Inflammatory macrophage treated with lipopolysaccharide for 1 hour (primary cell): ENCODE measurements around the gene POLR3C.

Source experiments
- DNase-seq, 2 donors: peaks; one replicate each; pipeline ENCODE4 v3.0.0-alpha.2; 2020 to 2022

Gene POLR3C

DNA sequence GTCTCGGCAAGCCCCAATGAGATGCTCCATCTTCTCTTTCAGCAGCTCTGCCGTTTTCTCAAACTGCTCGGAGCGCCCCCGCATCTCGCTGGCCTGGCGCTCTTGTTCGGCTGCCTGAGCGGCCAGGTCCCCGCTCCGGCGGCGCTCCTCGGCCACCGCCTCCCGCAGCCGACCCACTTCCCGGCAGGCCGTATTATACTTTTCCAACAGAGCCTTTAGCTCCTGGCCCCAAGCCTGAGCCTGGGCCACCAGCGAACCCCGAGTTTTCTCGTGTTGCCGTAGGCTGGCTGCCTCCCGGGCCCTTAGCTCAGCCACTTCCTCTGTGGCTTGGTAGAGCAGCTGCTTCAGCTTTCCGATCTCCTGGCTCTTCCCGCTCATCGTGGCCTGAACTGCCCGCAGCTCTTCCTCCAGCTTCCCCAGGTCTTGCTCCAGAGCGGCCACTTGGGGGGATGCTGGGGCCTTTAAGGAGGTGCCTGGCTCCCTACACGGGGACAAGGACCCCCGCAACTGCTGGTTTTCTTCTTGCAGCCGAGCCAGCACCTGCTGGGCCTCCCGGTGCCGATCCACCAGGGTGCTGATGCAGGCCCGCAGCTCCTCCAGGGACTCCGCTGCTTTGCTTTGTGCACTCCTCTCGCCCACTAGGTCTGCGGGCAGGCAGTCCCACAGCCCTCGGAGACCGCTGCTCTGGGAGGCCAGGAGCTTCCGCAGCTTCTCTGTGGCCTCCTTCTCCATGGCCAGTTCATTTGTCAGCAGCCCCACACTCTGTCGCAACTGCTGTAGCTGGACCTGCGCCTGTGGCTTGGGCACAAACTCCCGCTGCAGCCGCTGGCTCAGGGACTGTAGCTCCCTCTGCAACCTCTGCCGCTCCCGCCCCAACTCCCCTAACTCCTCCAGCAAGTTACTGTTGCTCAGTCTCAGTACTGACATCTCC is 48.3 kb downstream of the POLR3C start:
- peak; percentile 43 to 61 for DNase-seq

DNA sequence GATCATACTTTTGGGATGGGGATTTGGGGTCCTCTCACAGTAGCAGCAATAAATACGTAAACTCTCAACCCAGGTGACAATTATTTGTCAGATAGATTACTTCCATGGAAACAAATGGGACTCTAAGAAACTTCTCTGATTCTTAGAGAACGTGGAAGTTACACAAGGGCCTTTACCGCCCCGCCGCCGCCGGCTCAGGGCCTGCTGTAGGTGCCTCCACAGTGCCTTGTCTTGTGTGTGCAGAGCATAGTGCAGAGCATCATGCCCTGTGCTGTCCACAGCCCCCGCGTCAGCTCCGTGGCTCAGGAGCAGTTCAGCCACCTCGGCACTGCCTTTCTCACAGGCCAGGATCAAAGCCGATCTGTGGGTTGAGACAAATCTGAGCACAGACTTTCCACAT is 50.6 kb downstream of the POLR3C start:
- DNase-seq: no peak

DNA sequence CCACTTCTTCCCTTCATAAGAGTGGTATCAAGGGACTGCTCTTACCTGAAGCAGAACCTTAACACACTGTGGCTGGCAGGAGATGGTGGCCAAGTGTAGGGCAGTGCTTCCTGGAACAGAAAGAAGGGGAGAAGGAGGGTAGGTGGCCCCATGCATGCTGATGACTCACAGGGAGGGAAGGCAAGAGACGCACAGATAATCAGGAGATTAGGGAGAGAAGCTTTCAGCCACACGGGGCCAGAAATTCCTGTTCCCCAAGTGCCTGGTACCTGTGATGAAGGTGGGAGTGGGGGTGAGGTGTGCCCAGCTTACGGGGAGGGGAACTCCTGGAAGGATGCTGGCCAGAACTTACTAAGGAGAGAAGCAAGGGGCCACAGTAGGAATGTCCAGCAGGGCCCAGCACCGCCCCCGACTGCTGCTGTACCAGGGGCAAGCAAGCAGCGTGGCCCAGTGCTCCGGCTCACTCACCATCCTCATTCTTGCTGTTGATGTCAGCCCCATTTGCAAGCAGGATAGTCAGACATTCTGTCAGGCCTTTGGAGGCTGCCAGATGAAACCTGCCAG is 54.0 kb downstream of the POLR3C start:
- no peak for DNase-seq

DNA sequence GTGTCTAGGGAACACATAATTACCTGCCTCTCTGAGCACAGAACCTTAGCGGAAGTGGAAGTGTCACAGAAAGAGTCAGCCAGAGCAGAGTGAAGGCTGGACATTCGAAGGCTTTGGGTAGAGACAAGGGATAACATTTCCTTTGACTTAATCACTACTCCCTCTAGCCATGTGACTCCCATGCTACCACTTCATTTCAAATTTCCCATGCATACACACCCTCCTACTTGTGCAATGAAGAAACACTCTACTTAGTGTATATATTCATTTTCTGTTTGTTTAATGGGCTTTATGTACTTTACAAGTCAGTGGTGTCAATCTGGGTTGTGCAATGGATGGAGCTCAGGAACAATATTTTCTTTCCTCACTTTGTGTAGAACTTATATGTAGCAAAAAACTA is 54.7 kb downstream of the POLR3C start:
- DNase-seq: peak in 1 of 2 donors; percentile 13

DNA sequence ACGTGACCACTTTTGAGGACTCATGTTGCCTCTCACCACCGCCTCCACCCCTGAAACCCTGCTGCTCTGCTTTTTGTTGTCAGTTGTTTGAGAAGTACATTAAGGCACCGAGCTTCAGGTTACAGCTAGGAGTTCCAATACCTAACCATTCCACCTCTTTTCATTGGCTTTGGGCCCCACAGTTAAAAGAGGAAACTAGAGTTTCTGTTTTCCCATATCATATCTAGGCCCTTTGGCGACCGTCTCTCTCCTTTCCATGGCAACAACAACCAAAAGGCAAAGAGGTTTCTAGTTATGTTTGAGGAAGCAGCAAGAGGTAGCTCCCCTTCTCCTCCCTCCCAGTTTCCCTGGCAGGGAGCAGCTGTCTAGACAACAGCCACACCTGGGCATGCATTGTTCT is 55.8 kb downstream of the POLR3C start:
- DNase-seq: no peak

DNA sequence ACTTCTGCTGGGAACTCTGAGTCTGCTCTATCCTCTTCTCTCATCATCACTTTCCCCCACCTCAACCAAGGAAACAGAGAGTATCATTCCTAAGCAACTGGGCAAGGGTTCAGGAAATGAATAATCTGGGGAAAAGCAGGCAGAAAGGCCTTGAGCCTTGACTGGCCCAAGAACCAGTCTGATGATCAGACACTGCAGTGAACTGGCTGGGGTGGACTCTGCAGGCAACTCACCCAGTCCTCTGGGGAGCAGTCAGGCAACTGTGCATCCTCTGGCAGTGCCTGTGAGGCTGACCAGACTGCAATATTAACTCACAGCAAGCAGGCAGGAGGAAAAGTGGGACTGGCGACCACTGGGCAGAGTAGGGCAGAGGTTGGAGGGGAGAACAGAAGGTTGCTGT is 60.7 kb downstream of the POLR3C start:
- DNase-seq: no peak

DNA sequence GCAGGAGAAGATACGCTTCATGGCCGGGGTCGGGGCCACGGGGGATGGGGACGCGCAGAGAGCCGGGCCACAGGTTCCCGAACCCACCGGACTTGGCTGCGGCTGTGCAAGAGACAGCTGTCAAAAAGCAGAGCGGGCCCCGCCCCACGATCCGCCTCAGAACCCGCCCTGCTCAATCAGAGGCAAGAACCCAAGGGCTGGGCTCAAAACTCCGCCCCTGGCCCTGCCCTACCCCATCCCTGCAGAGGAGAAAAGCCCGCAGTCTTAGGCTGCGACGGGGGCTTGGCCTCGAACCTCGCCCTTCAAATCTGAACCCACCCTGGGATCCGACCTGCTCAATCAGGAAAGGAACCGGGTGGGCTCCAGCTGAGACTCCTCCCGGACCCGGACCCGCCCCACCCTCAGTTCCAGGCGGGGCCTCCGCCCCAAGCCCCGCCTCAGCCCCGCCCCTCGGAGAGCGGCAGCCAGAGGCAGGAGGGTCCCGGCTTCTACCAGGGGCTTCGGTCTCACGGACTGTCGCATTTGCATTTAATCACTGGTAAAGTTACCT is 61.8 kb downstream of the POLR3C start, which contains the start of gene ANKRD35:
ANKRD35 (minus strand) TSS at position 129 of the 550 bp plus-strand sequence; CDS start at position 21, 108 bp downstream.
- DNase-seq: peak; percentile 68 to 85

DNA sequence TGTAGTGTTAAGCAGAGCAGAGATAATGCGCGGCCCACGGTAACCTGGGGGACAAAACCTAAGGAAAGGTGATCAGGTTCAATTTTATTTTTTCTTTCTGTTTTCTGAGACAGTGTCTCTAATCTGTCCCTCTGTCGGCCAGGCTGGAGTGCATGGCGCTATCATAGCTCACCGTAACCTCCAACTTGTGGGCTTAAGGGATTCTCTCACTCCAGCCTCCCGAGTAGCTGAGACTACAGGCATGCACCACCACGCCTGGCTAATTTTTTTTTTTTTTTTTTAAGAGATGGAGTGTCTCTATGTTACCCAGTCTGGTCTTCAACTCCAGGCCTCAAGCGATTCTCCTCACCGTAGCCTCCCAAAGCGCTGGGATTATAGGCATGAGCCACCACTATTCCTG is 62.4 kb downstream of the POLR3C start:
- DNase-seq: no peak

DNA sequence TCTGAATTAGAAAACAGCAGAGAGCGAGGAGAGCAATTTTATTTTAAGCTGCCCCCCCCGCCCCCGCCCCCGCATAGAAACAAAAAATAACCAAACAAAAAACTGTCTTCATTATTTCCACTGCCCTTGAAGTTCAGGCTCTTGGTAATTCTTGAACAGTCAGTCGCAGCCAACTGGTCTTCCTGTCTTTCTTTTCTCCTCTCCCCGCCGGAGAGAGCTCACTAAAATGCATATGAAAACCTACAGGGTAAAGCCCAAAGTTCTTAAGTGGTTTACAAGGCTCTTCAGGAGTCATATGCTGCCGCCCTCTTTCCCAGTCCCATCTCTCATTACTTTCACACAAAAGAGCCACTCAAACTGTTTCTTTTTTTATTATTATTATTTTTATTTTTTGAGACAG is 62.8 kb downstream of the POLR3C start:
- DNase-seq: no peak

DNA sequence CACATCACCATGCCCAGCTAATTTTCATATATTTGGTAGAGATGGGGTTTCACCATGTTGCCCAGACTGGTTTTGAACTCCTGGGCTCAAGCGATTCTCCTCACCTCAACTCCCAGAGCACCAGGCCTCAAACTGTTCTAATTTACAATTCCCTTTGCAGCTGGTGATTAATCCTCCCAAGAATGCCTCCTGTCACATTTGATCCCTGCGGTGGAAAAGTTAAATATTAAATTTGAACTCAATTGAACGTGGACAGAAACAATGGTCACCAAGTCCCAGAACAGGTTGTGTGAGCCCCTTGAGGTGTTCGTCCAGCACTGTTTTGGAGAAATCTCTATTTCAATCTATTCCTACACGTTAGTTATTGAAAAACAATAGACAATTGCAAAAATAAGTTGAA is 63.6 kb downstream of the POLR3C start:
- no peak for DNase-seq

DNA sequence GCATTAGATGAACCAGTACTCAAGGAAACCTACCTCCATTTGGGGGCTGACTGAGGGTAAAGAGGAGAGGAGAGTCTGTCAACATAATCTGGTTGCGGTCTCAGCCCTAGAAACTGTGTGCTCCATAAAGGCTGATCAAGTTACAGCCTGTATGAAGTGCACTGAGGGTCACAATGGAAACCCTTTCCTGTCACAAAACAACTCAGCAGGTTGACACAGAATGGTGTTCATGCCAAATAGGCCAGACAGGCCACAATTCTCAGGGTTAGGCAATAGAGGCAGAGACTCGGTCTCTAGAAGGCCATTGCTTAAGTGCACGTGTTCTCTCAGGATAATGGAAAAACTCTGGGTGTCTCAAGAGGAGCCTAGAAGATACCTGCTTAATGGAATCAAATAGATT is 65.7 kb downstream of the POLR3C start:
- DNase-seq: no peak

DNA sequence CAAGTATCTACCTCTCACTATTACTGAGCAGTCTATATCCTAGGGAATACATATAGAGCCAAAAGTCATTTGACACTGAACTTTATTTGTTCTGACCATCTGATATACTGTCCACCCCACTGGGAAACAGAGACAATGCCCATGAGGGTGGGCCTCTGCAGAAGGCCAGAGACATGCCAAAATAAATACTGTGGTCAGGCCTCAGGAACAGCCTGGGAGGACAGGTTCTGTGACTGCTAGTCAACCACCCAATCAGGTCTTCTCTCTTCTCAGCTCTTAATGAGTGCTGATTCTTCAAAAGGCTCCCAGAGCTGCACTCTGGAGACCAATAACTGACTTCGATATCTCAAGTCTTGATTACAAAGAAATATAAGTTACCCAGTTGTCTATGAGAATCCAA is 67.1 kb downstream of the POLR3C start:
- DNase-seq: no peak

DNA sequence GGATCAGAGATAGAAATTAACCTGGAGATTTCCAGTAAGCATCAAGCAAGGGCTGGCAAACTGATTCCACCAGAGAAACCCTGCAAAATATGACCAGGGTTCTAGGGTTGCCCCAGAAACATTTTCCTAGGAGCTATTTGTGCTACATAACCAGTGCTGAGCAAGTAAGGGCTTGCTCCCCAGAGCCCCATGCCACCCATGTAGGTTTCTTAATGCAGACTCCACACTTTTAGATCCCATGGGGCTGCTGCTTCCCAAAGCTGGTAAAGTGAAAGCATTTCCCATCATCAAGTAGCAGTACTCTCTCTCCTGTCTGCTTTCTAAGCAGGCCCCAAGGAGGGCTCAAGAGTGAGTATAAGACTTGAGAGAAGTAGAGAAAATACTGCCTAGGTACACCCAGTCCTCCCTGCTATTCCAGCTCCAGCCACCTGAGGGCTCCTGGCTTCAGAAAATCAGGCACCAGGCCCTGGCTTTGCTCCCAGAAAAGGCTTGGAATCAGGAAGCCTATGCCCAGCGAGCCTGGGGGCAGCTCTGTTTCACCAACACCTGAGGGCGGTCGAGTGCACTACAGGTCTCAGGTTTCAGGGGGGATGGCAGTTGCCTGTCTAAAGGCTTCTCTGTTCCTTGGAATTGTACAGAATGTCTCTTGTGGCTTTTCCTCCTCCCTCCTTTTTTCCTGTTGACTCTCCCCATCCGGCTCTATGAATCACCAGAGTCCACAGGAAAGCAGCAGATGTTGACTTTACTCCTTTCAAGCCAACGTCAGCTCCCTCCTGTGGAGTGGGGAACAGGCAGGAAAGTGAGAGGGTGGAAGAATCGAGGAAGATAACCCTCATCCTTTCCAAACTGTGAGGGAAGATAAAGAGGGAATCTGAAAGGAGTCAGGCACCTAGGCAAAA is 67.8 kb downstream of the POLR3C start:
- DNase-seq: peak; percentile 55 to 81

DNA sequence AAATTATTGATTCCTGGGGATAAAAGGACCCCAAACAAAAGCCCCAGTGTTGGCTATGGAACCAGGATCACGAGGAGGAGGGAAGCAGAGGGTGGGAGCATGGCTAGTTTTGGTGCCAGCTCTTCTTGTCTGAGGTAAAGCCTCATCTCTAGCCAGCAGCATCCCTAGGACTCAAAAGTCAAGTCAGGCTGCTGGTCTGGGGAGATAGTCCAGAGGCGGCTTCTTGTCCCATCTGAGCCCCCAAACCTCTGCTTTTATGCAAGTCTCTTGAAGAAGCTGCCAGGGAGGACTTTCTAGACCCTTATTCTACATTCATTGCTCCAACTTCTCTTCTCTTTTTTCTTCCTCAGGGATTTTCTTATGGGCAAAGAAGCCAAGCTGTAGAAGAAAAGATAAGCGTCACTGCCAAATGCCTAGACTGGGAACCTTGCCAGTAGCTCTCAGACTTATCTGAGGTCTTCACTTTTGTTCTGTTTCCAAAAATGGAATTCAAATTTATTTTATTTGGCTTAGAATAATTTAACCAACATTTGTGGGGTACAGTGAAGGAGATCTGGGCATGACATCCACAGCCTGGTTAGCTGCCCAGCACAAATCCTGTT is 68.6 kb downstream of the POLR3C start:
- DNase-seq: no peak

DNA sequence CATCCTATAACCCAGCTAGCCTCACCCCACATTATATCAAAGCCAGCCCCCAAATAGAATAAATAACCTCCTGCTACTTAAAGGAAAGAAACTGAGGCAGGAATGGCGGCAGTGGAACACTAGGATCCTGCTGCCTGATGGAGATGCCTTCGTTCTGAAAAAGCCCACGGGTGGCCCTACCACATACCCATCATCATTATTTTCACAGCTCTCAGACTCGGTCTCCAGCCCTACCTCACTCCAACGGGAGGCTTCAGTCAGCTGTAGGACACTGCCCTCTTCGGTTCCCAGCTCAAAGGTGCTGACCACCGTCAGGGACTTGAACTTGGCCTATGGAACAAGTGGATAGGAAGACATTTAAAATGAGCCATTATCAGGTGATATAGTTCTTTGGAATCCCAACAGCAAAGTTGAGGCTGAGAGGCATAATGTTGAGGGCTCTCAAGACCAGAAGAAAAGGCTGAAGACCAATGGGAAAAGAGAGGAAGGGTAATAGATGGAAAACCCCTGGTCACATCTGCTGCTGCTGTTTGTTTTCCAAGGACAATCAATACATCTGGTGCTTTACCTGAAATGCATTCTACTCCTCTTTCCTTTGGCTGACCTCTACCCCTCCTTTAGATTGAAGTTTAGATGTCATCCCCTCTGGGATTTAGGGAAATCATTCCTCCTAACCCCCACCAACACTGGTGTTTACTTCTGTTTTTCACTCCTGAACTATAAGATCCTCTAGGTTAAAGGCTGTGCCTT is 69.5 kb downstream of the POLR3C start:
- DNase-seq: no peak
